GM21381 (cell line): ENCODE data around the gene KLHL25.
"Not testable (repeated sequence)": the region's sequence is repeated elsewhere in the genome, so short reads cannot be mapped to it uniquely, and the experiment has no call there.

Experiments
- ATAC-seq: cut with Tn5 transposase; IDR thresholded peaks from one replicate; pipeline ENCODE4 v1.9.1; 2021; ENCODE audit warnings: mild to moderate bottlenecking, moderate library complexity; ENCODE audit not compliant: unreplicated experiment

KLHL25 gene

GRCh38 chr15:85794598-85795336 is at the start of gene KLHL25:
KLHL25 (minus strand) TSS chr15:85794925; CDS start chr15:85769810, 25,115 bp downstream.
- peak; percentile 98 for ATAC-seq

- no peak for ATAC-seq
Measured at GRCh38 chr15:85840802-85841152, 46.1 kb upstream of the KLHL25 start.

DNA sequence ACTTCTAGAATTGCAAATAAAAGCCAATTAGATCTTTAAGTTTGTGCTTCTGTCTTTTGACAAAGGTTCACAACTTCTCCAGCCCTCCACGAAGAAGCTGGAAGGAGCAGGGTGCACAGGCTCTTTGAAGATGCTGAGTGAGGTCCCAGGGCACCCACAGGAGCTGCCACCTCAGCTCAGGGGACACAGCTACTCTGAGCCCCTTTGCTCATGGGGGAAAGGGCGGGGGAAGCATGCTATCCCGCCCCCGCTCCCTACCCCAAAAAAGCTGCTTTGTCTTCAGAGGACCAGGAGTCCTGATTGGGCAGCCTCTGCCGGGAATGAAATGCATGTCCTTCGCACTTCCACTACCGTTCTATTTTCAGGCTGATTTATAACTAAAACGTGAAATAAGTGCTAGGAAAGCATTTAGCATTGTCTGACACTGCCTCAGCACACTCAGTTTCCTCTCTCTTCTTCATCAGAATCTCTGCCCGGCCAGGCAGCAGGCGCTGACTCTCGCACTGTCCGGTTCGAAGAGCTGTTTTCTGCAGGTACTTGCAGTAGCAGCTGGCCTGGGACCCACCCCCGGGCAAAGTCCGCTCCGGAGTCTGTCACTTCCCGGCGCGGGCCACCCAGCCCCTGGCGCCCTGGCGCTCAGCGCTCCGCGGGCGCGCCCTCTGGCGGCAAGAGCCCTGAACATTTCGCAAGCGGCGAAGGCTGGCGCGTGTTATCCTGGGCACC is 45.5 kb upstream of the KLHL25 start:
- peak; percentile 95 for ATAC-seq

DNA sequence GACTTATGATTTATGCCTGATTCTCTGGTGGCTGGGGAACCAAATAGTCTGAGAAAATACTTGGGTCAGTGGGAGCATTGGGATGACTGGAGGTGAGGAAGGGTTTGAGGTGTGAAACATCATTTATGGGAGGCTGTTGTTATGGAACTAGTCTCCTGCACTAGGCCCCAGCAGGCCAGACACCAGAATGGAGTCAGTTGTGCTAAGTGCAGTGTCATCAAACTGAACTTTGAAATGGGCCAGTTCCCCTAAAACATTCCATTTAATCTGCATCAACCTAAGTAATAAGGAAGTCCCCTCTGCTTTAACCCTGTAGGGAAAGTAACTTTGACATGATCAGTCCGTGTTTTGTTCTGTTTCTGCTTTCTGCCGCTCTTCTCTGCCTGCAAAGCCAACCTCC is 44.9 kb upstream of the KLHL25 start:
- ATAC-seq = no peak

- ATAC-seq = no peak
Measured at GRCh38 chr15:85838655-85839054, 43.9 kb upstream of the KLHL25 start.

DNA sequence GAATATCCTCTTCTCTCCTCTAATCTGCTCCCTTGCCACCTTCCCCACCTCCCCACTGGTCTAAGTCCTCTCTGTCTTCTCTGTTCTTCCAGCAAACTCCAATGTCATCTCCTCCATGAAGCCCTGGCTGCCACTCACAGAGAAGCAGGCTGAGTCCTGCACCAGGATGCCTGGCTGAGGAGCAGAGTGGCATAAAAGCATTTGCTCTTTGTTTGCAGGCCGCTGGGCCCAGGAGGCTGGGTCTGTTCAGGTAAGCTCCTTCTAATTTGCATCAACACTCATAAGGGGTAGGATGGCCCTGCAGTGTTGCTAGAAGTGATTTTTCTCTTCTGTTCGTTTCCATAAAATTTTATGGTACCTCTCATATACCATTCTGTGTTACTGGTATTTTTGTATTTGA is 43.2 kb upstream of the KLHL25 start:
- no peak for ATAC-seq

- ATAC-seq = no peak
Measured at GRCh38 chr15:85837011-85837433, 42.3 kb upstream of the KLHL25 start.

DNA sequence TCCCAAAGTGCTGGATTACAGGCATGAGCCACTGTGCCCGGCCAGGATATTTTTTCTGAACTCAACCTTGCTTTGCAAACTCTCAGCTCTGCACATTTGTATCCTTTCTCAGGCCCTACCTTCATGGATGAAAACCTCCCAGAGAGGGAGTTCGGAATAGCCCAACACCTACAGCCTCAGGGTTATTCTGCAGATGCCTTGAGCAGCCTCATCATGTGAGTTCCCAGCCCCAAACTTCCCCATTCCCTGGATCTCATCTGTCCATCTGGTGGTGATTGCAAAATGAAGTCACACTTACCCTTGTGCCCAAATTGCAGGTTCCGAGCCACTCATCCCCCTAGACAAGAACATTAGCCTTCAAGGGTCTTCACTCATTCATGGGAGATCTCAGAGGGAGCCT is 39.9 kb upstream of the KLHL25 start:
- ATAC-seq = no peak

GRCh38 chr15:85832394-85832793 is 37.7 kb upstream of the KLHL25 start:
- ATAC-seq = no peak

GRCh38 chr15:85831415-85832113 is 36.8 kb upstream of the KLHL25 start:
- no peak for ATAC-seq

DNA sequence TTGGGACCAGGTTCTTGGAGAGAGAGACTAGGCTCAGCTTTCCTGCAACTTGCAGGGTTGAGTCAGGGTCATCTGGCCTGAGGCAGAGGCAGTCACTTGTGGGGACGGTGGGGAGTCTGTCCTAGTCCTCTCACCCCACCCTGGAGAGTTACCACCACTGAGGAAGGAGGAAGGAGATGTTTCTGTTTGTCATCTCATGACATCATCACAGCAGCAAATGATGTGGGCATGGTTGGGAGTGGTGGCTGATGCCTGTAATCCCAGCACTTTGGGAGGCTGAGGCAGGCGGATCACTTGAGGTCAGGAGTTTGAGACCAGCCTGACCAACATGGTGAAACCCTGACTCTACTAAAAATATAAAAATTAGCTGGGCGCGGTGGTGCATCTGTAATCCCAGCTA is 35.0 kb upstream of the KLHL25 start:
- not testable (repeated sequence) for ATAC-seq

DNA sequence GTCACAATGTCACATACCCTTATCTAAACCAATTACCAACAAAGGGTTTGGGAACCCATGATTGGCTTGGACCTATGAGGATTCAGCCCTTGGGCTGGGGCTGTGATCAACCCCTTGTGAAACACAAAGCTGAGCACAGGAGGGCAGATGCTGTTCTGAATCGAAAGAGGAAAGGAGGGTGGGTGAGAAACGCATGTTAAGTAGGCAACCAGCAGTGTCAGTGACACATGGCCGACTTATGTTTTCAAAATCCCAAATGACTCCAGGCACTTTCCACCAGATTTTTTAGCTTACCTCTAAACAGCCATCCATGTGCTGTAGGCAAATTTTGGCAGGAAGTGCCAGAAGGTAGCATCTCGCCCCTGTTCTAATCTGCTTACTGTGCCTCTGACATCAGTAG is 34.1 kb upstream of the KLHL25 start:
- no peak for ATAC-seq

- ATAC-seq = no peak
Measured at GRCh38 chr15:85828126-85828525, 33.4 kb upstream of the KLHL25 start.

DNA sequence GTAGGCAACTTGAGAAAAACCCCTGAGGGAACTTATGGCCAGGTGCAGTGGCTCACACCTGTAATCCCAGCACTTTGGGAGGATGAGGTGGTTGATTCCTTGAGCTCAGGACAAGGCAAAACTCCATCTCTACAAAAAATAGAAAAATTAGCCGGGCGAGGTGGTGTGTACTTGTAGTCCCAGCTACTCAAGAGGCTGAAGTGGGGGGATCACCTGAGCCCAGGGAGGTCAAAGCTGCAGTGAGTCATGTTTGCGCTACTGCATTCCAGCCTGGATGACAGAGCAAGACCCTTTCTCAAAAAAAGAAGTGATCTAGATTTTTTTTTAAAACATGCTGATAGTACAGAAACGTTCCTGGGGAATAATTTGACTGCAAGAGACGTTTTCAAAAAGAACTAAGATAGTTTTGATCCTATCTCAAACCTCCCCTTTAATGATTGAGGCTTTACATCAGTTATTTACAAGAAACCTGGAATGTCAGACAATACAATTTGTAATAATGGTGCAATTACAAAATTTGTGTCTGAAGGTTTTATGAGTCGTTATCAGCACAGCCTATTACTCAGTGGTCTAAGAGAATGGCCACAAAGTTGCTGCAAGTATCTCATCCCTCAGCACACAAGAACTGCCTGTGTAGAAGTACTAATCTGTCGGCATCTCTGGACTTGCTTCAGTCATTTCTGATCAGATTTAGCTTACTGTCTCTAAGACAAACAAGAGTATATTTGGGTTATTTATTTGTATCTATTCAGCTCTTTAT is 32.2 kb upstream of the KLHL25 start:
- ATAC-seq = no peak

- ATAC-seq = no peak
Measured at GRCh38 chr15:85825719-85826118, 31.0 kb upstream of the KLHL25 start.

- ATAC-seq = no peak
Measured at GRCh38 chr15:85825118-85825517, 30.4 kb upstream of the KLHL25 start.

DNA sequence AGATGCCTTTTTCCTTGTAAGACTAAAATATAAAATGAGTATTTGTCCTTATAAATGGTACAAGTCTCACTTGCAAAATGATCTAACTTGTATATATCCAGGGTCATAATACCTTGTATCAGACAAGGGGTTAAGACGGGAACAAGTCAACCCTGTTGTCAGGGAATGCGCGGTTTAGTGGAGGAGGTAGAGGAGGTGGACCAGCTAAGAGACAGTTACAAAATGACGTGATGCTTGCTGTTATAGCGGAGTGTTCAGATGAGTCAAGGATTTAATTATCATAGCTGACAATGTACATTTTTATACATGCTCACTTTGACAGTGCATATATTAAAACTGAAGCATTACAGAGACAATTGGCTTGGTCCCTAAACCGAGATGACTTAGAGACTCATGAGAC is 26.8 kb upstream of the KLHL25 start:
- no peak for ATAC-seq

DNA sequence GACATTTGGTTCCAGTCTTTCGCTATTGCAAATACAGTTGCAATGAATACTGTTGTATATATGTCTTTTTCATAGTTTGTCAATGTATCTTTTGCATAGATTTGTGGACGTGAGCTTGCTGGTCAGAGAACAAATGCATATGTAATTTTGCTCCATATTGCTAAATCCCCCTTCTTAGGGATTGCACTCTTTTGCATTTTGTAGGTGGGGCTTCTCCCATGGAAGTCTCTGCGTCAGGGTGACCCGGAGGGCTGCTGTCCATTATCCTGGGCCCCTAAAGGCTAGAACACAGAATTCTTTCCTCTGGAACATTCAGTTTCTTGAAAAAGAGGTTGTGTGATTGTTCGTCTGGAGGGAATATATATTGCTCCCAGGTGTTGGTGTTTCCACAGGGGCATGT is 25.2 kb upstream of the KLHL25 start:
- no peak for ATAC-seq

GRCh38 chr15:85813234-85813633 is 18.5 kb upstream of the KLHL25 start:
- ATAC-seq = no peak

- ATAC-seq = no peak
Measured at GRCh38 chr15:85810075-85810474, 15.3 kb upstream of the KLHL25 start.

DNA sequence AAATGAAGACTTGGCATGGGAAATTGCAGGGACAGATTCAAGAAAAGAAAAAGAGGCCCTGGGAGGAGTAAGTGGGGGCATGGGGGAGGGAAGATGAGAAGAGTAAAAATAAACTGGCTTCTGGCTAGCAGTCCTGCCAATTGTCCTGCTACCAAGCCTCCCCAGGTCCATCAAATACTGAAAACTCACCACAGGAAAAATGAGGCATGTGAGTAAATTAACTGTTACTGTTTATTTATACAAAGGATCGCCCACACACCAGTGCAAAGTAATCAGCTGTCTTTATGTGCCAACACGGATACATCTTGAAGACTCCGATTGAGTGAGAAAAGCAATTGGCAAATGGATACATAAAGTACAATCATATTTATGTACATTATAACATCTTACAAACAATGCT is 10.7 kb upstream of the KLHL25 start:
- no peak for ATAC-seq
